ENCODE measurements around the gene GRHL1.
"Not testable (repeated sequence)": the region's sequence is repeated elsewhere in the genome, so short reads cannot be mapped to it uniquely, and the experiment has no call there.

GRHL1 gene

GRCh38 chr2:9951522-9952285 lies at the start of gene GRHL1:
GRHL1 (plus strand) TSS chr2:9951693; CDS start chr2:9951834, 141 bp downstream.
- DNase-seq (ENCODE audit: low read depth) = peak; percentile 54

DNA sequence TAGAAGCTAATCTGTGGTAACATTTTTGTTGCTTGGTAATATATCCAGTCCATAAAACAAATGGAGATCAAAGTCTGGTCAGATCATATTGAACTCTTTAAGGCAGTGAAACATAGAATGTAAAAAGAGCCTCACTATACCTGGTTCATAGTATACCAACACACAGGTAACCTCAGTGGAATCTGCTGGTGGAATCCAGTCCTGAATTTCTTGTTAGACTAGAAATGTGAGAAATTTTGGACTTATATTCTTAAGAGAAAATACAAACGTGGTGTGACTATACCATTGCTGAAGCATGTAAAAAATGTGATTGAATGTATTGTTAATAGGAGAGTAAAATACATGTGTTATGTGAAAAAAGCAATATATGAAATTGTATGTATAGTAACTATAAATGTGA lies 46.1 kb upstream of the GRHL1 start:
- DNase-seq (ENCODE audit: low read depth) = no peak

DNA sequence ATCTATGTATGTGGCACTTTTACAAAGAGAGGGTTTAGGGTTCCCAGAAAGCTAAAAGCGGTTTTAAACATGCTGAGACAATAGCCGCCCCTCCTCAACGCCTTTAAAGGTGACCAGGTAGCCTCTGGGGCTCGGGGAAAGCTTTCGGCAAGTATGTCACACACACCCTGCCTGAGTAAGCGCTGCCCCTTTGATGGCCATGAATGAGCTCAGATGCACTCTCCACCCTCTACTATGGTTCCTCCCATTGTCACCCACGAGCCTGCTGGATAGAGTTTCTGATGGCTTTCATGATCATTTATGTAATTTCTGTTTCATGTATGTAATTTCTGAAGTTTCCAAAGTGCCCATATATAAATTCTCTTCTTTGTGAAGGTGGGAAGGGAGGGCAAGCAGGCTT lies 44.1 kb upstream of the GRHL1 start:
- DNase-seq (ENCODE audit: low read depth) = no peak

- no peak for DNase-seq (ENCODE audit: low read depth)
Observed at GRCh38 chr2:9908639-9909038, 42.9 kb upstream of the GRHL1 start.

- DNase-seq (ENCODE audit: low read depth) = no peak
Observed at GRCh38 chr2:9909106-9909505, 42.4 kb upstream of the GRHL1 start.

DNA sequence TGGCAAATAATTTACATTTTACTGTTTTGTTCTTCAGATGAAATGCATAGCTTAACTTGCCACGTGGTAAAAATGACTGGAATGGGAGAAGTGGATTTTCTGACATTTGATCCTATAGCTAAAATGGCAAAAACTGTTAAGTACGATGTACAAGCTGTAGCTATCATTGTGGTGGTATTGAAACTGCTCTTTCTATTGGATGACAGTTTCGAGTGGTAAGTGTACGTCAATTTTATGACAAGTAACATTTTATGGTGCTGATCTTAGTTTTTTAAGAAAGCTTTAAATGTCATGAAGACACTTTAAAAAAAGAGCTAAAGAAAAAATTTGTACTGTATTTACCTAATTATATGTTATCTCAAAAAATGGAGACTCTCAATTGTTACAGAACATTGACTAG lies 40.8 kb upstream of the GRHL1 start:
- no peak for DNase-seq (ENCODE audit: low read depth)

DNA sequence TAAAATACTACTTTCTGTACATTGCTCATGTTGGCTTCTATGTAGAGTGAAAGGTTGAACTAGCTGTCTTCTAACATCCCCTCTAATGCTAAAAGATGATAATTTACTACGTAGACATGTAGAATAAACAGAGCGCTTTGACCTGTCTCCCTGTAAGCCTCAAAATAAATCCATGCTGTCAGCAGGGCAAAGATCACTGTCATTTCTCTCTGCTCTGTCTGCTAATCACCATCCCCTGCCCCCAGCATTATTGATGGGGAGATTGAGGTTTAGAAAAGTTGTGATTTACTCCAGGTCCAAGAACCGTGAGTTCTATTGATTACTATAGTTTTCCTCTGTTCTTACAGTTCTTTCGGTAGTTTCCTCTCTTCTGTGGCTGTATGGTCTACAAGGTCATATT lies 39.0 kb upstream of the GRHL1 start:
- no peak for DNase-seq (ENCODE audit: low read depth)

- DNase-seq (ENCODE audit: low read depth) = peak; percentile 62
Observed at GRCh38 chr2:9914384-9915065, 37.0 kb upstream of the GRHL1 start.

DNA sequence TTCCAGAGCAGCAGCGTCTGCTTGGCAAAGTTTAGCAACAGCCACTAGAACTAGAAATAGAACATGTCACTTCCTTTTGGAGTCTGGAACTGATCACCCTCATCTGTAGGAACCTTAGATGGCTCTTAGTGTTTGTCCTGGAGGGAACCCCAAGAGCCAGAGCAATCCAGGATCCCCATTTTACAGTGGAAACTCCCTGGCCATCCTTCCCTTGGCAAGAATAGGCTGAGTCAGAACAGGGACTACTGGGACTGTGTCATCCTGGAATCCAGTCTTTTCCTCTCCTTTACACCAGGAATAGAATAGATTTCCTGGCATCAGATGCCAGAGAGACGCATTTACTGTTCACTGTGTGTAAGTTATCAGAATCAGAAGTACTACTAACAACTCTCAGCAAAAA lies 33.2 kb upstream of the GRHL1 start:
- DNase-seq (ENCODE audit: low read depth) = no peak

DNA sequence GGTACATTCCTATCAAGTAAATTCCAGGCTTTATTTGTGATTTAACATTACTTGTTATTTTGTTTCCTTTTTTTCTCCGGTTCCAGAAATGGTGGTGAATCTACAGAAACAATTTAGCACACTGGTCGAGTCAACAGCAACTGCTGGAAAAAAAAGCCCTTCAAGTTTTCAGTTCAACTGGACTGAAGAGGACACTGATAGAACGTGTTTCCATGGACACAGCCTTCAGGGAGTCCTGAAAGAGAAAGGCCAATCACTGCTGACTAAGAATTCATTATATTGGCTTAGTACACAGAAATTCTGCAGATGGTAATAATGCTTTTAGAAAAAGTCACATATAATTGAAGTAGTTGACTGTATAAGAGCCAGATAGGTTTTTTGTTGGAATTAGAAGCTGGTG lies 32.0 kb upstream of the GRHL1 start:
- no peak for DNase-seq (ENCODE audit: low read depth)

DNA sequence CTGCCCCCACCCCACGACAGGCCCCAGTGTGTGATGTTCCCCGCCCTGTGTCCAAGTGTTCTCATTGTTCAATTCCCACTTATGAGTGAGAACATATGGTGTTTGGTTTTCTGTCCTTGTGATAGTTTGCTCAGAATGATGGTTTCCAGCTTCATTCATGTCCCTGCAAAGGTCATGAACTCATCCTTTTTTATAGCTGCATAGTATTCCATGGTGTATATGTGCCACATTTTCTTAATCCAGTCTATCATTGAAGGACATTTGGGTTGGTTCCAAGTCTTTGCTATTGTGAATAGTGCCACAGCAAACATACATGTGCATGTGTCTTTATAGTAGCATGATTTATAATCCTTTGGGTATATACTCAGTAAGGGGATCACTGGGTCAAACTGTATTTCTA lies 24.5 kb upstream of the GRHL1 start:
- DNase-seq (ENCODE audit: low read depth) = not testable (repeated sequence)

DNA sequence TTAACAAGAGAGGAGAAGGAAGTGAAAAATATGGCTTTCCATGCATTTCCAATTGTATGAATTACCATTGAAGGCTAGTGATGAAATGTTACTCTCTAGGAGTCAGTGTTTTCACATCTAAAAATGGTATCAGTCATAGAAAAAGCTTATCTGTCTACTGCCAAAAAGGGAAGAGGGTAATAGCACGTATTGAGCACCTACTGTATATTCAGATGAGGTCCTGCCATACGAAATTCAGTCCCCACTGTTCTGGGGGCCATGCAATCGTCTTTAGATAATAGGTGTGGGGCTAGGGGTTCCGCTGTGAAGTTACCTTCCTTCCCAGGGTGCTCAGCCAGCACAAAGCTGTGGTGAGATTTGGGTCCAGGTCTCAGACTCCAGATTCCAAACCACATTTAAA lies 14.2 kb upstream of the GRHL1 start:
- no peak for DNase-seq (ENCODE audit: low read depth)

DNA sequence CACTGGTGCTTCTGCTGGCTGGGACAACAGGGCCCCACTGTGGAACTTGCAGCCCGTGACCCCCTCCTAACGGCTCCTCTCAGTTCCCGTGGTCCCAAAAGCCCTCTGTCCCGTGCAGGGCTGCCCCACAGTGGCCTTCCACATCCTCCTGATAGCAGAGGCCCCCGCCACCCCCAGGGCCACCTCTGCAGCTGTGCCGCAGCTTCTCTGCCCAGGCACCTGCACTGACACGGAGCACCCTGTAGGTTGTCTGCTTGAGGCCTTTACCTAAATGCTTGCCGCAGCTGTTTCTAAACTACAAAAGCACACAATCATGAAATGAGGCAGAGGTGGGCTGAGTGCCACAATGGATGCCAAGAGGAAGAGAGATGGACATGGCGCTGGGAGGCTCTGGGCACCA lies 13.5 kb upstream of the GRHL1 start:
- no peak for DNase-seq (ENCODE audit: low read depth)

GRCh38 chr2:9939587-9940485 lies 11.7 kb upstream of the GRHL1 start:
- no peak for DNase-seq (ENCODE audit: low read depth)

DNA sequence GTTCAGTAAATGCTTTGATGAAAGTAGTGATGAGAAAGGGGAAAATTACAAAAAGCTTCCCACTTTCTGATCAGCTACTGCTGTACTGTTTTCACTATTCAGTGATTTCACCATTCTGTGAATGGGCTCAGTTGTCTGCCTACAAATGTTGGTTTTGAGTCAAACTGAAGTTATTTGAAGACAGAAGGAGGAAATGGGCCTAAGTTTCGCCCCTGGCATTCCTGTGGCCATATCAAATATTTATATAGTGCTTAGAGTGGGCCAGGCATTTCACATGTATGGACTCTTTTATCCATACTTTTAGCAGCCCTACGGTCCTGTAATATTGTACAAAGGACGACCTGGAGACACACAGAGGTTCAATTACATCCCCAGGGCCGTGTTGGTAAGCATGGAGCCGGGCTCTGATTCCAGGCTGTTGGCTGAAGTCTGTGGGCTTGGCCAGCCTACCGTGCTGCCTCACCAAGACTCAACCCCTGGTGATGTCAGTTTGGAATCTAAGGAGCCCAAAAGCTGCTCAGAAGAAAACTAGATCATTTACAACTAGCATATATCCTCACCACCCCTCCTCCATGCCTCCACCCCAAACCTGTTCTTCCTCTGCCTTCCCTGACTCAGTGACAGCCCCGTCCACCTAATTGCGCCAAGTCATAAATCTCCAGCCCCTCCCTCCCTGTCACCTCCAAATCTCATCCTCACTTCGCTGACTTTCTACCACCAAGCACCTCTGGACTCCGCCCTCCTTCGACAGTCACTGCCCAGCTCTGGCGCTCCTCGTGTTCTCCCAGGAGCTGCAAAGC lies 10.1 kb upstream of the GRHL1 start:
- DNase-seq (ENCODE audit: low read depth) = peak; percentile 38

DNA sequence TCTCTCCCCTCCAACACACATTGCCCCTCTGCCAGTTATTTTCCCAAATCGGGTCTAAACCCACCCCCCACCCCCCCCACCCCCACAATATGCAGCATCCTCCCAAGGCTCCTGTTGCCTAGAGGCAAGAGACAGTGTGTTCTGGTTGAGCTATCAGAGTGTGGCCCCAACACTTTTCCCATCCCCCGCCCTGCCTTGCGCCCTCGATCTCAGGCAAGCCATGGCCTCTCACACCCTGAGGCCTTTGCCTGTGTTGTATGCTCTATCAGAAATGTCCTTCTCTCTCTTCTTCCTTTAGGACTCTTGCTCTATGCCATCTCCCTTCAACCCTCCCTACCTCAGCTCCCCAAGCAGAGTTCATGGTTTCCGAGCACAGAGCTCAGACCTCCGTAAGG lies 9.5 kb upstream of the GRHL1 start:
- no peak for DNase-seq (ENCODE audit: low read depth)

DNA sequence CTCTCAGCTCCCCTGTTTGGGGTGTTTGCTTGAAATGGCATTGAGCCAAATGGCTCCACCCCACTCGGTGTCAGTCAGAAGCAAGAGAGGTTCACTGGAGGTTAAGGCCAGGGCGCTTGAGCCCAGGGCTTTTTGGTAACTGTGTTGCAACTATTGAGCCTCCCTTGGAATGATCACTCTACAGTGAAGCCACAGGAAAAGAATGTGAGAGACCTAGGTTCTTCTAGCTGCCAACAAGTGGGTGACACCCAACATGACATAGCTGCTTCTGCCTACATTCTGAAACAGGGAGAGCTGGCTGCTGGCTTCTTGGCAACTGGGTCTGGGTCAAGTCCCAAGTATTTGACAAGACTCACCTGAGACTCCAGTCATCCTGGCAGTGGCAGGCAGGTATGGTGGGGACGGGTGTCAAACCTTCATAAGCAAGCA lies 7.1 kb upstream of the GRHL1 start:
- DNase-seq (ENCODE audit: low read depth) = no peak

DNA sequence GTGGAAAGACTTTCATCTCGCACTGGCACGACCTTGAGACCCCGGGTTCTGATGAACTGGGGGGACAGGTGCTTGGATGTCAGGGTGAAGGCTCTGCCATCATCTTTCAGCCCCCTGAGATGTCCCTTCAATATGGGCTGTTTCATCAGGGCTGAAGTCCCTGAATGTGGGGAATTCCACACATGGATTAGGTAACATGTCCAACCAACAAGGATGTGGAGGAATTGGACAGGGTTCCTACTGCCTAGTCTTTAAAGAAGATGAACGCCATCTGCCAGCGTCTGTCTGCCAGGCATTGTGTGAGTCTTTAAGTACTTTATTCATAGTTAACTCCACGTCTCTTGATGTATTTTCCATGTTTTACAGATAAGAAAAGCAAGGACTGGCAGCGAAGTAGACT lies 5.9 kb upstream of the GRHL1 start:
- no peak for DNase-seq (ENCODE audit: low read depth)

- no peak for DNase-seq (ENCODE audit: low read depth)
Observed at GRCh38 chr2:9946076-9946475, 5.4 kb upstream of the GRHL1 start.

DNA sequence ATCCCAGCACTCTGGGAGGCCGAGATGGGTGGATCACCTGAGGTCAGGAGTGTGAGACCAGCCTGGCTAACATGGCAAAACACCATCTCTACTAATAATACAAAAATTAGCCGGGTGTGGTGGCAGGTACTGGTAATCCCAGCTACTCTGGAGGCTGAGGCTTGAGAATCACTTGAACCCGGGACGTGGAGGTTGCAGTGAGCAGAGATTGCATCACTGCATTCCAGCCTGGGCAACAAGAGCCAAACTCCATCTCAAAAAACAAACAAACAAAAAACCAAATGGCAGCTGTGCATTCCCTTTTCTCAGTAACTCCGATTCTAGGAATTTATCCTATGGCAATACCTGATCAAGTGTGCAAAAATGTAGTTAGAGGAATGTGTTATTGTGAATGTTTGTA lies 4.7 kb upstream of the GRHL1 start:
- no peak for DNase-seq (ENCODE audit: low read depth)

- no peak for DNase-seq (ENCODE audit: low read depth)
Observed at GRCh38 chr2:9948721-9949120, 2.8 kb upstream of the GRHL1 start.
